GM19240 (cell line): ENCODE measurements around the gene CAMK2D.

Experiments used
- DNase-seq: peaks from one replicate; pipeline ENCODE4 v3.0.0; 2011; ENCODE audit warnings: low spot score; ENCODE audit not compliant: insufficient read length

The CAMK2D gene

DNA sequence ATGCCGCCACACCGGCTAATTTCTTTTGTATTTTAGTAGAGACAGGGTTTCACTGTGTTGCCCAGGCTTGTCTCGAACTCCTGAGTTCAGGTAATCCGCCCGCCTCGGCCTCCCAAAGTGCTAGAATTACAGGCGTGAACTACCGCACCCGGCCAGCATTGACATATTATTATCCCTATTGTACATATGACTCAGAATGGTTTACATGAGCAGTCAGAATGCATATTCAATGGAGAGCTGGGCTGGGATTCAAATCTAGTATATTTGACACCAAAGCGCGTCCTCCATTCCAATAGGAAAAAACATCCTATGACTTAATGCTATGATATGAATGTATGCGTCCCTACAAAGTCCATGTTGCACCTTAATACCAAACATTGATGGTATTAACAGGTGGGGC, 281.4 kb downstream of the CAMK2D start:
- DNase-seq: no peak

DNA sequence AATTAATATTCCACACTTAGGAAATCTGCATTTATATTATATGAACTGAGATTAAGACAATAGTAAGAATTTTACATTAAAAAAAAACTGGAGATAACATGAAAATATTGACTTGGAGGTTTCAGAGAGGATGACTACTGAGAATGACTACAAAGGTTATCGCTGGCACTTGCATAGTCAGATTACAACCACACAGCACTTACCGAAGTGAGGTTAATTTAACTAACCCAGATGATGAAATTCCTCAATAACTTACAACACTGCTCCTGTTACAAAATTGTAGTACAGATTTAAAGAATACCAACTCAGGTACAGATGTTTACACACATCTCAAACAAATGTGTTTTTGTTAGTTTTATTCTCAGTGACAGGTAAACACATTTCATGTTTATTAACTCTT, 283.5 kb downstream of the CAMK2D start:
- no peak for DNase-seq

DNA sequence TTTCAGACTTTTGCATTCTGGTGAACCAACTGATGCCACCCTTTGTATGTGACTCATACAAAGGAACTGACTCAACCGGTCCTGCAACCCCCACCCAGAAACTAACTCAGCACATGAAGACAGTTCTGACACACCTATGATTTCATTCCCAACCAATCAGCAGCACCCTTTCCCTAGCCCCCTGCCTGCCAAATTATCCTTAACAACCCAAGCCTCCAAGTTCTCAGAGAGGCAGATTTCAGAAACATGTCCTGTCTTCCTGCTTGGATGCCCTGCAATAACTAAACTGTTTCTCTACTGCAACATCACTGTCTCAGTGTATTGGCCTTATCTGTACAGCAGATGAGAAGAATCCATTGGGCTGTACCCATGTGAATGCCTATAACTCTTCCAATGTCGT, 284.7 kb downstream of the CAMK2D start:
- DNase-seq: no peak

DNA sequence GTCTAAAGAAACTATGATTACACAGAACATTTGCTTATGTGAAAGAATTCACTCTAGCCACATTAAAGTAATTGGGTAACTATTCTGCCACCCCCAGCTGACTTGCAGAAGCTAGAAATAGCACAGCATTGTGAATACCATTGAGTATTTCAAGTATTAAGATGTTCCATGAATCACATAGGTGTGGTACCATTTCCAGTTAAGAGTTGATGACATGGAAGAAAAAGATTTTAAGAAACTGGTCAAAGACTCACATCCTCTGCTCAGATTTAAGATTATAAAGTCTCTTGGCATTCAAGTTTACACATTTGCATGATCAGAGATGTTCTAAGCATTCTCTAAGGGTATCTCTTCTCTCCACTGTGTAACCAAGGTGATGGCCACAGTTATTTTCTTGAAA, 287.5 kb downstream of the CAMK2D start:
- DNase-seq: no peak

DNA sequence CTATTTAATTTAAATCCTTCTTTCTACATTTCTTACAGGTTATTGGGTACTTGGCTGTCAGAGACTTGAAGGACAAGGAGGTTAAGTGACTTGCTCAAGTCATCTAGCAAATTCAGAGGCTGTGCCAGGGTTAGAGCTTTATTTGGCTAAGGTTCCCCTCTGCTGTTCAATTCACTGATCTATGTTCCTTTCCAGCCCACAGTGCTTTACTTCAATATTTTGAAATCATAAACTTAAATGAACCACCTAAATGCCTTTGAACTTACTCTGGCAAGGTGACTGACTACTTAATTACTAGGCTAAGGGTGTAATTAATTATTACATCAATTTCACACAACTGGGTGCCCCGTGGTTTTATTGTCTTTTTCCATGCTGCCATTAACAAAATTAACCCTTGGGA, 288.7 kb downstream of the CAMK2D start:
- no peak for DNase-seq

DNA sequence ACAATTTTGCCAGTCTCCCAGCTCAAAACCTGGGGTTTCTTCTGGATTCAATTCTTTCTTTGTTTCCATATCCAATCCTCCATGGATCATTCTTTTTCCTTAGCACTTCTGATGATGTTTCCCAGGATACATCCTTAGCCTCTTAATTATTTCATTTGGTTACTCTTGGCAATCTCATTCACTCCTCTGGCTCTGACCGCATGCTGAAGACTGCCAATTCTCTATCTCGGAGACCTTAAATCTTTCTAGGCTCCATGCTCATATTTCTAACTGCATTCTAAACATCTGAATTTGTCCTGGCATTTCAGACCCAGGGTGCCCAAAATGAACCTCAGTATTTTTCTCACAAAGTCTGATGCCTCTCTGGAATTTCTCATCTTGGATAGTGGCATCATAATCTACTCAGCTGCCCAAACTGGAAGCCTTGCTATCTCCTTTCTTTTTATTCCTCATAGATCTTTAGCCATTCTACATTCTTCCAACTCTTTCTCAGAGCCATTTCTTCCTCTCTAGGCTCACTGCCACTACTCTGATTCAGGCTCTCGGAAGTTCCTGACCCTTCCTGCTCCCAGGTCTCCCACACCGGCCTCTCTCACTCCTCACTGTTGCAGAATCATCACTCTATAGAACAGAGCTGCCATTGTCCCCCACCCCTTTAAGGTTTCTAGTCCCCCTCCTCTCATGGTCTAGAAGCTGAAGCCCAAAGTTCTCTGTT, 290.2 kb downstream of the CAMK2D start:
- DNase-seq: no peak

DNA sequence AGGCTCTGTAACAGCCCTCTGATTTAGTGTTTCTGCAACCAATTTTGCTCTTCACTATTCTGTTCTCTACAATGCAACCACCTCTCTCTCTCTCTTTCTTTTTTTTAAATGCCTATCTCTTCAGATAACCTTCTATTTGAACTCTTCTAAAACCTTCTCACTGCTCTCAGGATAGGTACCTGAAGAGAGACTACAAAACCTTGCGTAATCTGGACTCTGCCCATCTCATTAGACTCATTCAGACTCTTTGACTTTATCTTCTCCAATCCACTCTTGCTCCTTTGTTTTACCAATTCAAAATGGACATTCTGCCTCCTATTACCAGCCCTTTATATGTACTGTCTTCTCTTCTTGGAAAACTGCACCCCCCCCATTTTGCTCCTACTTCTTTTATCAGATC, 291.6 kb downstream of the CAMK2D start:
- DNase-seq: no peak

DNA sequence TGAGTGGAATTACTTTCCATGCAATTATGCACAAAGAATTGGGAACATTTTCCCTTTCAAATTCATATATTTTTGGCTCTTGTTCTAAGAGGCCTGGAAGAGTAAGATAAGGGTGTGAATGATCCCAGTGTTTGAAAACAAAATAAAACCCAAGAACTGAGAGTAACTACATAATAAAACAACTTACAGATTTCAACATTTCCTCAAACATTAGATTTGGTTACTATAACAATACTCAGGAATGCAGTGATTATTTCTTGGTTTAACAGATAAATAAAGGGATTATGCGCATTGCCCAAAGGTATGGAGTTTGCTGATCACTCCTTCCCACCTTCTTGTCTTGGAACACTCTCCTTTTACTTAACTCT, 292.5 kb downstream of the CAMK2D start:
- no peak for DNase-seq

DNA sequence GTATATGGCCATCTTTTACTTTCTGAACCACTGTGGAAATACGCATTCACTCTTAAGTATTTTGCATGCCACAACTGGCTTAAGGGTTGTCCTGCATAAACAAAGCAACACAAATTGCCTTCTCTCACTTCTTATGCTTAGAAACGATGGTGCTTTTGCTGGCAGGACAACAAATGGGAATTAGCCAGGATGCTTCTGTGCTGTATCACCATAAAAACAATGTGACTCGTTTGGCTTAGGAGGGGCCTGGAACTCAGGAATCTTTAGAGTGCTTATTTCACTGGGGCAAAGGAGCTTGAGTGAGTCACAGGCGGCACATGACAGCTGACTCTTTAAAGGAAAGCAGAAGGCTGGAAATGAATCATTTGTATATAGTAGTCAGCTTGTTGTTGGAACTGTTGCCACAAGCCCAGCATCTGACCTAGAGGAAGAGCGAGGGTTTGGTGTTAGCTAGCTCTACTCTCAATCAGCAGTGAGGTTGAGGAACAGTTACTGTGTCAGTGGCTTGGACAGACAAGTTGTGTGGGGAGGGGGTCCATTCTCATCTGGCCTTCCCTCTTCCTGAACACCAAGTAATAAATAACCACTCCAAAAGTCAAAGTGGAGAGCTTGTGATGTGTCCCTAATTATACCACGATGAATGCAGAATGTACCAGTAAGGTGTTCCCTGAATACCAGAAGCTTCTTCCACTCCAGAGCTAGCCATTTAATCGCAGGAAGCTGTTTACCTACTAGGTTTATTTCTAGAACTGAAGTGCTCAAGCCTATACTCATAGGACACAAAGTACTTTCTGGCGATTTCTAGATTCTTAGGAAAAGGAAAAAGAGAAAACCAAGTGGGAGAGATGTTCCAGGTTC, 293.1 kb downstream of the CAMK2D start:
- no peak for DNase-seq

DNA sequence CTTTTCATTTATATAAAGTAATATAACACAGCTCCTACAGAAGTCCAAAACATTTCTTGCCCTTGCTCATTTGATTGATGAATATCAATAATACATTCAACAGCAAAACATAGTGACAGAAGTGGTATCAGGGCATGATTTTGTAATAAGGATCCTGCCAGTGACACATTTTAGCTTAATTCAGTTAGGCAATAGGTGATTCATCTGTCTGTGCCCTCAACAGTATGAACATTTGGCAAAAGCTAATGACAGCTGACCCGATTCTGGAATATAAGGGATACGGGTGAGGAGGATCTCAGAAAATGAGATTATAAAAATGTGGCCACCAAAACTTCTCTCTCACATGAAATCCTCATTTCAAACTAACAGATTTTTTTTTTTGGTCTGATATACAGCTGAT, 294.0 kb downstream of the CAMK2D start:
- no peak for DNase-seq

DNA sequence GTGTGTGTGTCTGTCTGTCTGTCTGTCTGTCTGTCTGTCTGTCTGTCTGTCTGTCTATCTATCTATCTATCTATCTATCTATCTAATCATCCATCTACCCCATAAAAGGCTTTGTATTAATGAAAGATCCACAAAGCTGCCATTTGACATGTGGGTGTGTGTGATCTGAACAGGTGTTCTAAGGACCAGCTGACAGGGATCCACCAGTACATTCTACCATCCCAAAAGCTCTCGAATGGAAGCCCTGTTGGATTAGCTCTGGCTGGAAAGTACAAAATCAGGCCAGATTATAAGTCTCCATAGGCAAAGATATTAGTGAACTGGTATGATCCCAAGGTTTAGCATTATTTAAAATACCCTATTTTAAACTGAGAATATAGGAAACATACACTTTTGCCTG, 299.3 kb downstream of the CAMK2D start:
- DNase-seq: no peak

DNA sequence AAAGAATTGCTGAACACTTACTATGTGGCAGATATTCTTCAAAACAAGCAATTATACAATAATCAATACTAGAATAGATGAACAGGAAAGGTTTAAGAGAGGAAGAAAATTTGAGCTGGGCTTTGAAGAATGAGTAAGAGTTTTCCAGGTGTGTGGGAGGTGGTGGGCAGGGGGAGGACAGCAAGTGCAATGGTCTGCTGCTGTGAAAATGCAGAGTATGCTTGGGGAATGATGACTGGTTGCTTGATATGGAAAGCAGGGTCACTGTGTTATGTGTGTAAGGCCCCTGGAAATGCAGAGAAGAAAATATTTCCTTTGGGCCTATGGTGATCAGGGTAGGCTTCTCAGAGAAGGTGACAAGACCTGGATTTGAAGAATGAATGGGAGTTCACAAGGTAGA, 300.3 kb downstream of the CAMK2D start:
- no peak for DNase-seq

DNA sequence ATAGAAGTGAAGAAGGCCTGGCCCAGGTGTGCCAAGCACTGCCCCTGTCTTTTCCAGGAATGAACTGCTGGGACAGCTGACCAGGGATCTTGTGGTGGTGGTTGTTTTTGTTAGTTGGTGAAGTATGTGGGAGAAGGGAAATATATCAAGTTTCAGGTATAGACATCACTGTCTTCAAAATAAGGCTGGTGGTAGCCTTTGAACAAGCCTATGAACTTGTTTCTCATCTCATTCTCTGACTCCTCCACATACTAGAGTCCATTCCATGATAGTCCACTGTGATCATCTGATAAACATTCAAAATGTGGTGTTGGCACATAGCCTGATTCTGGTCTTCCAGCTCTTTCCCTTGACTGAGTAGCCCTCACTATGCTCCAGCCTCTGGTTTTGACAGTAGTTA, 303.7 kb downstream of the CAMK2D start:
- DNase-seq: no peak

DNA sequence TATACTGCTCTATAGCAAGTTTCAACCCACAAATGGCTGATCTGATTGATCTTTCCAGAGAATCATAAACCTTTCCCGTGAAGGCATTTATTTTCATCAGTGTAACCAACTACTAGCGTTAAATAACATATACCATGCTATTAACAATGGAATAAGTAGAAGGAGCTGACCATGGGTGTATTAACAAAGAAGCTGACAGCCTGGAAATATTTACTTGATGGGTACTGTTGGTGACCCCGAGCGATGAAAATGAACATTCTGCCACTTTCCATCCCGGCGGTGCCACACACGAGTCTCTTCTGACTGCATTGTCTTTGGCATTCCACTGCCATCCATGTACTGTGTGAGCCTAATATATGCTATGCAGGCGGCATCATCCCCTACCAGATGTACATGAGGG, 304.4 kb downstream of the CAMK2D start:
- DNase-seq: no peak

DNA sequence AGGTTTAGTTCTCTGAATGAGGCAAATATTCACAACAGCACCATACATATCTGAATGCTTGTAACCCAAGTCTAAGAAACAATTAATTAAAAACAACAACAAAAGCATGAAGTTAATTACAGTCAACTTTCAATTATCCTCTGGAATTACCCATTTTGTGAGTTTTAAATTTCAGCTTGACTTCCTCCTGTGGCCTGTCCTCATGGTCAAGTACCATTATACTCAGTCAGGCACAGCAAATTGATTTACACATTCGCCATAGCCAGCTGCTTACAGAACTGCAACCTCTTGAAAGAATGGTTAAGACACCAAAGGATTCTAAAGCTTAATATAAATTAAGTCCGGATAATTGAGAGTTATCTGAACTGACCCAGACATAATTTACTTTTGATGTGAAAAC, 306.5 kb downstream of the CAMK2D start:
- no peak for DNase-seq

DNA sequence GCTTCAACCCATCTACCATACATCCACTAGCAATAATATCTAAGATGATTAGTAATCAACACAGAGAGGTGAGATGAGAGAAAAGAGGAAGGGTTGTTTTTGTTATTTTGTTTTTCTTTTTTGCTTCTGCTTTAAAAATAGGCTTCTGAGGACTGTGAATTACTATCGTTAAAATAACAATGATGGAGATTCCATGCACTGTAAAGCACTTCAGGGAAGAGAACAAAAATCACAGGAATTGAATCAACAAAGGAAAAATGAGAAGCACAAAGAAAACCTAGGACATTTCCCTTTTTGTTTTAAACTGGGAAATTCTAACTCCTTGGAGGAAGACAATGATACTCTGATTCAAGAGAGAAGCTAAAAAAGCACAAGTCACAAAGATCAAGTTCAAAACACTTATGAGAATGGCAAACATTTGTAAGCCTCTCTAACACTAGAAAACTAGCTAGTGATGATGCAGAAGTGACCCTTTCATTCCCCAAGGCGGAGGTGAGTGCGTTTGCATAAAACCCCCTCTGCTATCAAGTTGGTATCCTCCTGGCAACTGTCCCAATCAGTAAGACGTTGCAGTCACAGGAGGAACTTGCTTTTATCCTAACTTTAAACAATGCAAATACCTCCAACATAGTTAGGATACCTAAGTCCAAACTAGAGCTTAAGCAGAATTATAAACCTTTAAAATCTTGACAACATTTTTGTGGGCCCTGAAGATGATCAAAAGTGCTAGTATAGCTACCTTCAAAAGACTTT, 308.5 kb downstream of the CAMK2D start:
- DNase-seq: no peak

DNA sequence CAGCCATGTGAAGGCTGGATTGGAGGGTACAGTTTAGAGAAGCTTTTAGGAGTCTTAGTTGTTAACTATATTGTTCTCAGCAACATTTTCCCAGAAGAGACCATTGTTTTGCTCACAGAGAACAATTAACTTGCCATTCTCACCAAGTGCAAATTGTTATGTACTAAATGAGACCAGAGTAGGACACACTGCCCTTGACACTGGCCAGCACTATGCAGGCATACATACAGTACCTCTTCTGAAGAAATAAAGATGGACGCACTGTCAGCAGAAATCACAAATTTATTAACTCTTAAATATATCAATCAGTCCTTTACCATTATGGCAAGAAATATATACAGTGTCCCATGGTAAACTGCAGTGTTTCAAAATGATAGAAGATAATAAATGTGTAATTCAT, 309.4 kb downstream of the CAMK2D start:
- no peak for DNase-seq

DNA sequence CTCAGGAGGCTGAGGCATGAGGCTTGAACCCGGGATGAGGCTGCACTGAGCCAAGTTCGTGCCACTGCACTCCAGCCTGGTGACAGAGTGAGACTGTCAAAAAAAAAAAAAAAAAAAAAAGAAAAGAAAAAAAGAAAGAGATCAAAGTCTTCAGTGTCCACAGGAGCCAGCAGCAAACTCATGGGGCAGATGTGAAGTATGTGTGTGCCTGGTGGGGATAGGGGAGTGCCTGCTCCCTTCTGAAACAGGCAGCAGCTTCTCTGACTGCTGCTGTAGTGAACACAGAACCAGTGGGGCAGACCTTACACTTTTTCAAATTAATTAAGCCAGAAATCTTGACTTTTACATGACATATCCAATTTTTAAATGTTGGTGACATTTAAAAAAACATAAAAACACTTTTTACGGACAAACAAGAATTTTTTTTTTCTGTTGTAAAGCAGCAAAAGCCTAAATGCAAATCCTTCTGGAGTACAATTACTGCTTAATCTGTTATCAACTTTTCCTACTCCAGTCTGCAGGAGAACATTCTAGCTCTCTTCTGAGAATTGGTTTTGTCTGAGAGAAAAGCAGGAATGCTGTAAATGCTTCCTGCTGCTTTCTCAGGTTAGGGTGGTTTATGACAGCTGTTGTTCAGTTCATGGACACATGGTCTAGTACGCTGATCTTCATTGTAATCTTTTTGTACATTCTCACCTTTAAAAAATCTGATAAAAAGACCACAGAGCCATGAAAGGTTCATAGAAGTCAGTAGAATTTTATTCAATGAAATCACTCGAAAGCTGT, 311.1 kb downstream of the CAMK2D start:
- no peak for DNase-seq

DNA sequence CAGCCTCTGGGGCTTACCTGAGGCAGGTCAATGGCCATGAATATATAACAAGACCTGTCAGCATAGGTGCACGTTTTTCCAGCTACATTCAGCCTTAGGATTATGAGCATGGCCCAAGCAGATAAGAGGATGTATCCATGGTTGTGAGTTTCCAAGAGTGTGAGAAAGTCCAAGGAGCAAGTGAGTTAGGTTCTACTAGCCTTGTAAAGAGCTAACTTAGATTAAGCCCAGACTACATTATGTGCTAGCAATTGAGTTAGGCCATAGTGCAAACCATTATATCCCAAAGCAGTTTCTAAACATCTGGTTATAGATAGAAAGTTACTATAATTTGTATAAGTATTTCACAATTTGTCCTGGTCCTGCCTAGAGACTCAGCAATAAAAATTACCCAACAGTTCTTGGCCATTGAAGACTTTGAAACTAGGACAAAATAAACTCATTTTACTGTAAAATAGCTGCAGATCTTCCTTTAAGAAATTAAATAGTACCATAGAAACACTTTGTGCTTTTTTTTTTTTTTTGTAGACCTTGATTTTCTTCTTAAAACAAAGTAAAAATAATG, 312.0 kb downstream of the CAMK2D start:
- DNase-seq: no peak

DNA sequence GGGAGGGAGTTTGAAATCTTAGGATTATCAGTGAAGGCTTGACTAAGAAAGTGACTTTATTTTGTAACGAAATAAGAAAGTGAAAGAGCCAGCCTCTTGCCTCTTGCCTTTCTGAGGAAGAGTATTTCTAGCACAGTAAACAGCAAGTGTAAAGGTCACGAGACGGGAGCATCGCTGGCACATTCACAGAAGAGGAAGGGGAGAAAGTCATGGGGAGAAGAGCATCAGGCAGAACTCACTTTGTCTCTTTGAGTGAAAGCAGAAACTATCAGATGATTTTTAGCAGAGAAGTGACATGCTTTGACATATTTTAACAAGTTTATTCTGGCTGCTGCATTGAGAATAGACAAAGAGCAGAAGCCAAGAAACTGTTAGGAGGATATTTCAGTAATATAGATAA, 313.8 kb downstream of the CAMK2D start:
- DNase-seq: no peak

DNA sequence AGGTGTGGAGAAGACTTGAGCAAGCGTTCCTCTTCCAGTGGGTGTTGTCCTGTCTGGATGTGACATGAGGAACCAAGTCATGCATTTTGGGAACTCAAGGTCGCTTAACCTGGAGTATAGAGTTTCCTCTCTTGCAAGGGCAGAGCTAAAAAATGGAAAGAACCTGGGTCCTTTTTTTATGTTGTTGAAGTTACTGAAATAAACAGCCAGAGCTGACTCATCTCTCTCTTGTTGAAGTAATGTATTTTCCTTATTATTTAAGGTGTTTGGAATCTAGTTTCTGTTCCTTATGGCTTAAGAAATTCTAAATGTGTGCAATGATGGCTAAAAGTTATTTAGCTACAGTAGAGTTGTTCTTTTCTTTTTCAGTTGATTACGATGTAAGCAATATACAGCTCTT, 314.5 kb downstream of the CAMK2D start:
- no peak for DNase-seq
